GM12875 (cell line): ENCODE measurements around the gene SLC36A2.
A peak's percentile ranks its signal among the peaks of the same experiment; 100 is the strongest.

Experiments
- H3K4me3 ChIP-seq: one replicate; pipeline ENCODE4 v1.5.1; 2011; ENCODE audit warnings: low read depth, low read length, control low read depth
- TF ChIP-seq, protein P1 (sequence below): IDR thresholded peaks from 2 replicates; pipeline ENCODE4 v1.5.1; 2011; ENCODE audit warnings: low read depth, mild to moderate bottlenecking, control low read depth, inconsistent platforms, low read length, moderate library complexity, borderline replicate concordance; ENCODE audit not compliant: insufficient read depth

The SLC36A2 gene

GRCh38 chr5:151296478-151296830, 50.9 kb downstream of the SLC36A2 start:
- TF ChIP-seq, protein P1, sequence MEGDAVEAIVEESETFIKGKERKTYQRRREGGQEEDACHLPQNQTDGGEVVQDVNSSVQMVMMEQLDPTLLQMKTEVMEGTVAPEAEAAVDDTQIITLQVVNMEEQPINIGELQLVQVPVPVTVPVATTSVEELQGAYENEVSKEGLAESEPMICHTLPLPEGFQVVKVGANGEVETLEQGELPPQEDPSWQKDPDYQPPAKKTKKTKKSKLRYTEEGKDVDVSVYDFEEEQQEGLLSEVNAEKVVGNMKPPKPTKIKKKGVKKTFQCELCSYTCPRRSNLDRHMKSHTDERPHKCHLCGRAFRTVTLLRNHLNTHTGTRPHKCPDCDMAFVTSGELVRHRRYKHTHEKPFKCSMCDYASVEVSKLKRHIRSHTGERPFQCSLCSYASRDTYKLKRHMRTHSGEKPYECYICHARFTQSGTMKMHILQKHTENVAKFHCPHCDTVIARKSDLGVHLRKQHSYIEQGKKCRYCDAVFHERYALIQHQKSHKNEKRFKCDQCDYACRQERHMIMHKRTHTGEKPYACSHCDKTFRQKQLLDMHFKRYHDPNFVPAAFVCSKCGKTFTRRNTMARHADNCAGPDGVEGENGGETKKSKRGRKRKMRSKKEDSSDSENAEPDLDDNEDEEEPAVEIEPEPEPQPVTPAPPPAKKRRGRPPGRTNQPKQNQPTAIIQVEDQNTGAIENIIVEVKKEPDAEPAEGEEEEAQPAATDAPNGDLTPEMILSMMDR, result no peak
- no peak overlapping the region for H3K4me3 ChIP-seq

- no peak overlapping the region for H3K4me3 ChIP-seq
- TF ChIP-seq, protein P1, result no peak
Observed at GRCh38 chr5:151295791-151296477, 51.4 kb downstream of the SLC36A2 start.

GRCh38 chr5:151295138-151295537, 52.2 kb downstream of the SLC36A2 start:
- no peak overlapping the region for H3K4me3 ChIP-seq
- TF ChIP-seq, protein P1, result no peak

- TF ChIP-seq, protein P1, result no peak
Observed at GRCh38 chr5:151293624-151294023, 53.7 kb downstream of the SLC36A2 start.

DNA sequence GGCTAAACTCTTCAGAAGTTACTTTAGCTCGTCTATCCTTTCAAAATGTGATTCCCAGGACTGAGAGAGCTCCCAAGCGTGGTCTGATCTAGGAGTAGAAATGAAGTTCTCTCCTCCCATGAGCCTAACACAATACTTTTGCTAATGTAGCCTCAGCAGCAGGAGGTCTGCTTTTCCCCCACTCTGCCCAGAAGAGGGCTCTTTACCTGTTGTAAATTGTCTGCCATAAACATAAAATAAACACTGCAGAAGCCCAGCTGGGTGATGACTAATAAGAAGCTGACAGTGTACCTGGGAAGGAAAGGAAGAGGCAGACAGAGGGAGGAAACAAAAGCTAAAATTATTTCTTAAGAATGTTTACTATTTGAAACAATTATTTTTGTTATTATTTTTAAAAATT, 59.2 kb downstream of the SLC36A2 start:
- TF ChIP-seq, protein P1, result peak; percentile 13; the same call in 1 of the 2 replicates
- H3K4me3 ChIP-seq, result no peak overlapping the region

More at GRCh38 chr5:151293624-151294023, 53.7 kb downstream of the SLC36A2 start:
- H3K4me3 ChIP-seq, result no peak overlapping the region

GRCh38 chr5:151286246-151286645, 61.1 kb downstream of the SLC36A2 start:
- TF ChIP-seq, protein P1, result no peak

DNA sequence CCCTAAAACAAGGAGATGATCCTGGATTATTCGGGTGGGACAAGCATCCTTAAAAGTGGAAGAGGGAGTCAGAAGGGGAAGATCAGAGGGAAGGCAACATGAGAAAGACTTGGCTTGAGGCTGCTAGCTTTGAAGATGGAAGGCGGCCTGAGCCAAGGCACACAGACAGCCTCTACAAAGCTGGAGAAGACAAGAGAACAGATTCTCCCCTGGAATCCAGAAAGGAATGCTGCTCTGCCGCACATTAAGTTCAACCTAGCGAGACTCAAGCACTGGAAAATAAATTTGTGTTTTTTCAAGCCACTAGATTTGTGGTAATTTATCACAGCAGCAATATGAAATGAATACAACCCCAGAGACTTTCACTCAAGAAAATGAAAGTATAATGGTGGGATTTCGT, 61.7 kb downstream of the SLC36A2 start:
- TF ChIP-seq, protein P1, result no peak
- H3K4me3 ChIP-seq, result no peak overlapping the region

More at GRCh38 chr5:151286246-151286645, 61.1 kb downstream of the SLC36A2 start:
- no peak overlapping the region for H3K4me3 ChIP-seq
